Measurements from ENCODE around the gene RASSF10.

DNA sequence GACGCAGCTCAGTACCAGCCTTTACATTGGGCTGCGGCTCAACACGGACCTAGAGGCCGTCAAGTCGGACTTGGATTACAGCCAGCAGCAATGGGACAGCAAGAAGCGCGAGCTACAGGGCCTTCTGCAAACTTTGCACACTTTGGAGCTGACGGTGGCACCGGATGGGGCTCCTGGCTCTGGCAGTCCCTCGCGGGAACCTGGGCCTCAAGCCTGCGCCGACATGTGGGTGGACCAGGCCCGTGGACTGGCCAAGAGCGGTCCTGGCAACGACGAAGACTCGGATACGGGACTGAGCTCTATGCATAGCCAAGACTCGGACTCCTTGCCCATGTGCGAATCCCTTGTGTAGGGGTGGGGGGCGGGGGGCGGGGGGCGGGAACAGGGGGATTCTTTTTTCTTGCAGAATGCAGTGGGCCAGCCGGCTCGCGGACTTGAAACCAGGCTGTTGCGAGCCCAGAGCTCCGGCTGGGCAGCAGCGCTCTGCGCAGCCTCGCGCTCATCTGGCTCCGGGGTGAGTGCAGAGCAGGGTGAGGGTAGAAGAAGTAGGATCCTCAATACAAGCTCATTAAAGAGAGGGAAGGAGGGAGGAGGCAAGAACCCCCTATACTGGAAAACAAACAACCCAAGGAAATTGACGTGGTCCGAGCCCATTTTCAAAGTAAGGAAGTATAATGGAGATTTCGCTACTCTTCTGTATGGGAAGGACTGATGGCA is 1.8 kb downstream of the RASSF10 start:
- TF ChIP-seq, protein P1, sequence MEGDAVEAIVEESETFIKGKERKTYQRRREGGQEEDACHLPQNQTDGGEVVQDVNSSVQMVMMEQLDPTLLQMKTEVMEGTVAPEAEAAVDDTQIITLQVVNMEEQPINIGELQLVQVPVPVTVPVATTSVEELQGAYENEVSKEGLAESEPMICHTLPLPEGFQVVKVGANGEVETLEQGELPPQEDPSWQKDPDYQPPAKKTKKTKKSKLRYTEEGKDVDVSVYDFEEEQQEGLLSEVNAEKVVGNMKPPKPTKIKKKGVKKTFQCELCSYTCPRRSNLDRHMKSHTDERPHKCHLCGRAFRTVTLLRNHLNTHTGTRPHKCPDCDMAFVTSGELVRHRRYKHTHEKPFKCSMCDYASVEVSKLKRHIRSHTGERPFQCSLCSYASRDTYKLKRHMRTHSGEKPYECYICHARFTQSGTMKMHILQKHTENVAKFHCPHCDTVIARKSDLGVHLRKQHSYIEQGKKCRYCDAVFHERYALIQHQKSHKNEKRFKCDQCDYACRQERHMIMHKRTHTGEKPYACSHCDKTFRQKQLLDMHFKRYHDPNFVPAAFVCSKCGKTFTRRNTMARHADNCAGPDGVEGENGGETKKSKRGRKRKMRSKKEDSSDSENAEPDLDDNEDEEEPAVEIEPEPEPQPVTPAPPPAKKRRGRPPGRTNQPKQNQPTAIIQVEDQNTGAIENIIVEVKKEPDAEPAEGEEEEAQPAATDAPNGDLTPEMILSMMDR (IDR thresholded peaks at IDR 0.05), result no peak
- TF ChIP-seq EZH2 (IDR thresholded peaks at IDR 0.05; ENCODE audit: borderline replicate concordance, insufficient read depth, low read depth, low read length, poor library complexity, severe bottlenecking), result no peak

All from B cell (primary cell).